GM23338 (cell line): ENCODE data around the gene RPS14. TPM values are rescaled to one million over a fixed set of nuclear protein-coding genes. Genes with fewer than 3 reads are reported as not detected.

Experiments
- ATAC-seq: fragments of 200-7000 bp; cut with Tn5 transposase; 3 replicates; pipeline ENCODE4 v1.9.1; 2020
- DNase-seq: peaks from one replicate; pipeline ENCODE4 v3.0.0-alpha.2; 2015; ENCODE audit warnings: low spot score
- H2AFZ ChIP-seq: fragments of 200-600 bp; sonication (generic); 2 replicates; pipeline ENCODE4 v1.8.0; 2016; ENCODE audit warnings: antibody characterized with exemption, mild to moderate bottlenecking, moderate library complexity
- H3F3A ChIP-seq: fragments of 200-600 bp; sonication (generic); replicated peaks from 2 replicates; pipeline ENCODE4 v1.8.0; 2017; ENCODE audit warnings: antibody characterized with exemption, mixed run types, low read depth
- H3K27ac ChIP-seq: fragments of 200-600 bp; sonication (generic); 2 replicates; pipeline ENCODE4 v1.6.1; 2016; ENCODE audit warnings: low read depth
- H3K27me3 ChIP-seq: fragments of 200-600 bp; sonication (generic); 2 replicates; pipeline ENCODE4 v1.8.0; 2016; ENCODE audit warnings: mild to moderate bottlenecking, mixed run types, moderate library complexity; ENCODE audit not compliant: insufficient read depth
- H3K36me3 ChIP-seq: fragments of 200-600 bp; sonication (generic); 2 replicates; pipeline ENCODE4 v1.8.0; 2016; ENCODE audit warnings: mild to moderate bottlenecking; ENCODE audit not compliant: insufficient read depth
- H3K4me1 ChIP-seq: fragments of 200-600 bp; sonication (generic); 2 replicates; pipeline ENCODE4 v1.8.0; 2016; ENCODE audit warnings: mild to moderate bottlenecking, moderate library complexity; ENCODE audit not compliant: insufficient read depth
- H3K4me2 ChIP-seq: fragments of 200-600 bp; sonication (generic); 2 replicates; pipeline ENCODE4 v1.7.1; 2017; ENCODE audit warnings: mixed run types
- H3K4me3 ChIP-seq: fragments of 200-600 bp; sonication (generic); 2 replicates; pipeline ENCODE4 v1.6.1; 2016; ENCODE audit warnings: mixed run types
- H3K79me2 ChIP-seq: fragments of 200-600 bp; sonication (generic); replicated peaks from 2 replicates; pipeline ENCODE4 v1.8.0; 2017; ENCODE audit warnings: mild to moderate bottlenecking; ENCODE audit not compliant: insufficient read depth
- H3K9me2 ChIP-seq: fragments of 200-600 bp; sonication (generic); 2 replicates; pipeline ENCODE4 v1.8.0; 2017; ENCODE audit not compliant: insufficient read depth
- H4K20me1 ChIP-seq: fragments of 200-600 bp; sonication (generic); replicated peaks from 2 replicates; pipeline ENCODE4 v1.8.0; 2017; ENCODE audit warnings: mild to moderate bottlenecking; ENCODE audit not compliant: insufficient read depth
- H3K27ac Mint-ChIP-seq: 2 replicates; pipeline ENCODE4 v1.8.0; 2020; ENCODE audit warnings: inconsistent platforms, mild to moderate bottlenecking, moderate library complexity, mixed read lengths
- H3K27me3 Mint-ChIP-seq: 3 replicates; pipeline ENCODE4 v1.8.0; 2022; ENCODE audit warnings: low read depth, mild to moderate bottlenecking, moderate library complexity, mixed read lengths, inconsistent platforms; ENCODE audit not compliant: insufficient read depth, poor library complexity
- H3K36me3 Mint-ChIP-seq: 3 replicates; pipeline ENCODE4 v1.8.0; 2021; ENCODE audit warnings: low read depth, mild to moderate bottlenecking, inconsistent platforms, moderate library complexity, mixed read lengths
- H3K4me1 Mint-ChIP-seq: 3 replicates; pipeline ENCODE4 v1.8.0; 2020; ENCODE audit warnings: mild to moderate bottlenecking, inconsistent platforms, mixed read lengths
- H3K4me3 Mint-ChIP-seq: 3 replicates; pipeline ENCODE4 v1.8.0; 2021; ENCODE audit warnings: moderate library complexity, mild to moderate bottlenecking, inconsistent platforms, mixed read lengths
- H3K9me3 Mint-ChIP-seq: 3 replicates; pipeline ENCODE4 v1.8.0; 2020; ENCODE audit warnings: moderate library complexity, mild to moderate bottlenecking, inconsistent platforms, mixed read lengths
- EZH2phosphoT487 ChIP-seq: fragments of 200-600 bp; sonication (generic); IDR thresholded peaks from one replicate; pipeline ENCODE4 v1.8.1; 2018; ENCODE audit warnings: antibody characterized with exemption; ENCODE audit not compliant: unreplicated experiment
- JUNB ChIP-seq: IDR thresholded peaks from one replicate; pipeline ENCODE4 v1.6.1; 2016; ENCODE audit warnings: antibody characterized with exemption; ENCODE audit not compliant: unreplicated experiment
- NANOG ChIP-seq: IDR thresholded peaks from 2 replicates; pipeline ENCODE4 v1.6.1; 2016; ENCODE audit warnings: antibody characterized with exemption, borderline replicate concordance
- POLR2AphosphoS5 ChIP-seq: IDR thresholded peaks from 2 replicates; pipeline ENCODE4 v1.6.1; 2016; ENCODE audit warnings: antibody characterized with exemption, low read depth
- ZNF331 ChIP-seq: fragments of 250-450 bp; sonication (Bioruptor Pico); IDR thresholded peaks from 2 replicates; pipeline ENCODE4 v1.5.0; 2020; ENCODE audit warnings: low read depth, mild to moderate bottlenecking, moderate library complexity
- ZNF462 ChIP-seq: fragments of 250-450 bp; sonication (Bioruptor Pico); IDR thresholded peaks from 2 replicates; pipeline ENCODE4 v1.5.0; 2020; ENCODE audit warnings: mild to moderate bottlenecking, moderate library complexity
- polyA plus RNA-seq: library from polyadenylated mRNA; unstranded; fragments of >200 nt; fragmentation: Nextera tagmentation; extraction: Ambion mirVana; gene quantifications from 2 replicates; pipeline ENCODE4 v1.2.1, GENCODE V29; 2016
- total RNA-seq: library from RNA; depleted of rRNA; stranded (reverse); fragments of >200 nt; shearing (Covaris generic); gene quantifications from 2 replicates; pipeline ENCODE4 v1.2.3, GENCODE V29; 2014
- TF ChIP-seq, protein P1 (sequence below), 2 experiments: fragments of 200-600 bp in 1 of 2; sonication (generic) in 1 of 2; conservative IDR thresholded peaks; 2 replicates each; pipeline versions ENCODE4 v1.5.1 to v1.6.1; 2016 to 2017; ENCODE audit warnings: antibody characterized with exemption in 2 of 2, low read depth in 2 of 2, mild to moderate bottlenecking in 2 of 2, moderate library complexity in 1 of 2

RPS14 gene
- total and polyA plus RNA-seq, 2 experiments from 2014 or later: 1,443 to 2,790 TPM

GRCh38 chr5:150394912-150395687, 54.4 kb downstream of the RPS14 start:
- H2AFZ ChIP-seq: no peak overlapping the region
- peak; percentile 11; the same call in 2 of the 3 replicates for ATAC-seq
- no peaks in the 10 kb centered on the region; the same call in 2 of the 3 replicates for H3K4me1 Mint-ChIP-seq
- H3K36me3 ChIP-seq: peaks cover 41% of the 10 kb centered on the region
- H3K27ac Mint-ChIP-seq: no peak overlapping the region; the same call in 1 of the 2 replicates
- H3K4me3 Mint-ChIP-seq: no peak overlapping the region
- H3K9me3 Mint-ChIP-seq: no peaks in the 10 kb centered on the region
- H3K9me2 ChIP-seq: no peaks in the 10 kb centered on the region
- no peaks in the 10 kb centered on the region for H3K79me2 ChIP-seq
- 0 out of 2 replicates have a peak, but pooled peaks cover 2% of the 10 kb centered on the region for H3F3A ChIP-seq
- no peak for DNase-seq
- H3K4me1 ChIP-seq: no peaks in the 10 kb centered on the region
- H3K4me2 ChIP-seq: no peak overlapping the region
- no peaks in the 10 kb centered on the region for H3K27me3 ChIP-seq
- peaks cover 7% of the 10 kb centered on the region; the same call in 1 of the 2 replicates for H4K20me1 ChIP-seq
- H3K4me3 ChIP-seq: no peak overlapping the region
- TF ChIP-seq ZNF331 (CRISPR knock-in tag) (no peak), ZNF462 (CRISPR knock-in tag) (no peak), JUNB (no peak), EZH2phosphoT487 (no peak), POLR2AphosphoS5 (no peak), NANOG (no peak)
- TF ChIP-seq, protein P1, sequence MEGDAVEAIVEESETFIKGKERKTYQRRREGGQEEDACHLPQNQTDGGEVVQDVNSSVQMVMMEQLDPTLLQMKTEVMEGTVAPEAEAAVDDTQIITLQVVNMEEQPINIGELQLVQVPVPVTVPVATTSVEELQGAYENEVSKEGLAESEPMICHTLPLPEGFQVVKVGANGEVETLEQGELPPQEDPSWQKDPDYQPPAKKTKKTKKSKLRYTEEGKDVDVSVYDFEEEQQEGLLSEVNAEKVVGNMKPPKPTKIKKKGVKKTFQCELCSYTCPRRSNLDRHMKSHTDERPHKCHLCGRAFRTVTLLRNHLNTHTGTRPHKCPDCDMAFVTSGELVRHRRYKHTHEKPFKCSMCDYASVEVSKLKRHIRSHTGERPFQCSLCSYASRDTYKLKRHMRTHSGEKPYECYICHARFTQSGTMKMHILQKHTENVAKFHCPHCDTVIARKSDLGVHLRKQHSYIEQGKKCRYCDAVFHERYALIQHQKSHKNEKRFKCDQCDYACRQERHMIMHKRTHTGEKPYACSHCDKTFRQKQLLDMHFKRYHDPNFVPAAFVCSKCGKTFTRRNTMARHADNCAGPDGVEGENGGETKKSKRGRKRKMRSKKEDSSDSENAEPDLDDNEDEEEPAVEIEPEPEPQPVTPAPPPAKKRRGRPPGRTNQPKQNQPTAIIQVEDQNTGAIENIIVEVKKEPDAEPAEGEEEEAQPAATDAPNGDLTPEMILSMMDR (conservative IDR thresholded peaks at IDR 0.05; ENCODE audit: low read depth in 2 of 2): peak in 1 of 2 experiments; percentile 31; a peak in 1 of 4 replicates
- H3K27me3 Mint-ChIP-seq: peaks cover 4% of the 10 kb centered on the region
- H3K27ac ChIP-seq: no peak overlapping the region
- H3K36me3 Mint-ChIP-seq: peaks cover 95% of the 10 kb centered on the region
